IPS DF 6.9 (cell line): Measurements from ENCODE around the gene EFCAB10.

Experiments used
- DNase-seq: peaks from one replicate; pipeline ENCODE4 v3.0.0-alpha.2; 2013; ENCODE audit warnings: low read depth, low spot score
- H3K27ac ChIP-seq: one replicate; pipeline ENCODE4 v1.5.1; 2013; ENCODE audit warnings: low read length, control low read depth
- H3K27me3 ChIP-seq: 2 replicates; pipeline ENCODE4 v1.6.1; 2013; ENCODE audit warnings: mild to moderate bottlenecking, low read length; ENCODE audit not compliant: control insufficient read depth, insufficient read depth
- H3K36me3 ChIP-seq: 2 replicates; pipeline ENCODE4 v1.6.1; 2013; ENCODE audit warnings: low read length; ENCODE audit not compliant: control insufficient read depth, insufficient read depth
- H3K4me1 ChIP-seq: 2 replicates; pipeline ENCODE4 v1.6.1; 2013; ENCODE audit warnings: low read length; ENCODE audit not compliant: control insufficient read depth, insufficient read depth
- H3K4me3 ChIP-seq: 2 replicates; pipeline ENCODE4 v1.5.1; 2013; ENCODE audit warnings: mild to moderate bottlenecking, low read length
- H3K9me3 ChIP-seq: 2 replicates; pipeline ENCODE4 v1.6.1; 2013; ENCODE audit warnings: low read length, inconsistent platforms; ENCODE audit not compliant: control insufficient read depth, insufficient read depth
- WGBS: extraction: QIAGEN DNeasy Blood & Tissue Kit; methylation state at CpG from one replicate; pipeline ENCODE4 v1.1.7; 2013; ENCODE audit warnings: mixed read lengths, missing lambda C conversion rate; ENCODE audit not compliant: insufficient read length, insufficient coverage; 5-methylcytosine and 5-hydroxymethylcytosine counted together

The EFCAB10 gene

GRCh38 chr7:105578496-105578895 lies 2.8 kb downstream of the EFCAB10 start:
- no peak for DNase-seq
- no peak overlapping the region for H3K27ac ChIP-seq
- no peaks in the 10 kb centered on the region for H3K4me1 ChIP-seq
- H3K4me3 ChIP-seq = no peak overlapping the region
- no peaks in the 10 kb centered on the region for H3K27me3 ChIP-seq
- H3K9me3 ChIP-seq = no peaks in the 10 kb centered on the region
- no peaks in the 10 kb centered on the region for H3K36me3 ChIP-seq

GRCh38 chr7:105577251-105577650 lies 4.0 kb downstream of the EFCAB10 start:
- no peak for DNase-seq
- no peak overlapping the region for H3K27ac ChIP-seq
- H3K9me3 ChIP-seq = no peaks in the 10 kb centered on the region
- H3K27me3 ChIP-seq = no peaks in the 10 kb centered on the region
- no CpG with 5 or more reads among the region's 1 CpG for WGBS
- no peaks in the 10 kb centered on the region for H3K4me1 ChIP-seq
- no peaks in the 10 kb centered on the region for H3K36me3 ChIP-seq
- no peak overlapping the region for H3K4me3 ChIP-seq

- WGBS = no CpG with 5 or more reads among the region's 2 CpGs
- no peak overlapping the region for H3K27ac ChIP-seq
- no peak for DNase-seq
Observed at GRCh38 chr7:105571891-105572290, 9.4 kb downstream of the EFCAB10 start.

DNA sequence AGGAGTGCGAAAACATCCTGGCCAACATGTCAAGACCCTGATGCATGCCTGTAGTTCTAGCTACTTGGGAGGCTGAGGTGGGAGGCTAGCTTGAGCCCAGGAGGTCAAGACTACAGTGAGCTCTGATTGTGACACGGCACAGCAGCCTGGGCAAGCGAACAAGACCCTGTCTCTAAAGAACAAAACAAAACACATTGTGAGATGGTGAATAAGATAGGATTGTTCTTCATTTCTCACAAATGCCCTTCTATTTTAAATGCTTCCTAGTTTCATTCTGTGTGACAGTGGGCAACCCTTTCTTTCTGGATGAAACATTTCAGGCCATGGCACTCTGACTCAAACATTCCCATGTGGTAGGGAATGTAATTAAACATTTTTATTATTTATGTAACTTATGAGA lies 13.5 kb downstream of the EFCAB10 start:
- H3K36me3 ChIP-seq = peaks cover 2% of the 10 kb centered on the region; the same call in 1 of the 2 replicates
- WGBS = no CpG with 5 or more reads among the region's 3 CpGs

More at GRCh38 chr7:105571891-105572290, 9.4 kb downstream of the EFCAB10 start:
- Histone ChIP-seq H3K36me3 (no peaks in the 10 kb centered on the region; the same call in 1 of the 2 replicates), H3K4me3 (no peak overlapping the region), H3K9me3 (no peaks in the 10 kb centered on the region), H3K27me3 (no peaks in the 10 kb centered on the region), H3K4me1 (no peaks in the 10 kb centered on the region)

DNA sequence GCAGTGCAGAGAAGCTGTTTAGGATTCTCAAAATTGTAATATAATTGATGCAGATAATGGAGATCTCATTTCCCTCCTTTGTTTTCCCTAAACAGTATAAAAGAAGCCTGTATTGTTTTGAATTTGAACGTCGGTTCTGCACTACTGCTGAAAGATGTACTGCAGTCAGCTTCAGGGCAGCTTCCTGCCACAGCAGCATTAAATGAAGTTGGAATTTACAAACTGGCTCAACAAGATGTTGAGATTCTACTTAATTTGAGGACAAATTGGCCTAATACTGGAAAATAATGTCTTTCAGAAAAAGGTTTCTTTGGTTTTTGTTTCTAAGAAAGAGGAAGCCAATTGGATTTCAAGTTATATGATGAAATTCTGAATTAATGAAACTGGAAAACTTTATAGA lies 14.3 kb downstream of the EFCAB10 start:
- Histone ChIP-seq H3K9me3 (no peaks in the 10 kb centered on the region), H3K36me3 (peaks cover 2% of the 10 kb centered on the region; the same call in 1 of the 2 replicates), H3K4me1 (no peaks in the 10 kb centered on the region), H3K27me3 (no peaks in the 10 kb centered on the region), H3K4me3 (no peak overlapping the region), H3K27ac (no peak overlapping the region)
- no CpG with 5 or more reads among the region's 2 CpGs for WGBS
- no peak for DNase-seq

More for the DNA sequence above, 13.5 kb downstream of the EFCAB10 start:
- H3K4me1 ChIP-seq = no peaks in the 10 kb centered on the region
- H3K27ac ChIP-seq = no peak overlapping the region
- no peaks in the 10 kb centered on the region for H3K9me3 ChIP-seq
- no peaks in the 10 kb centered on the region for H3K27me3 ChIP-seq
- DNase-seq = no peak
- no peak overlapping the region for H3K4me3 ChIP-seq

DNA sequence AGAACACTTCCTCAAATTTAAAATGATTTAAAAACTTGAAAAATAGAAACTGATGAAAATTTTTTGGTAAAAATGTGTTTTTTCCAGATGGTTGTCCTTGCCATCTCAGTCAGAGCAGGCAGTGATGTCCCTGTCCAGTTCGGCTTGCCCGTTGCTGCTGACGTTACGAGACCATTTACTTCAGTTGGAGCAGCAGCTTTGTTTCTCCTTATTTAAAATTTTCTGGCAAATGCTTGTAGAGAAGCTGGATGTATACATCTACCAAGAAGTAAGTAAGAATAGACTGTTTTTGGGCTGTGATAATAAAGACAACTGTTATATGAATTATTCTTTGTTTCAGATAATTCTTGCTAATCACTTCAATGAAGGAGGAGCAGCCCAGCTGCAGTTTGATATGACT lies 16.1 kb downstream of the EFCAB10 start:
- DNase-seq = no peak
- peaks cover 2% of the 10 kb centered on the region; the same call in 1 of the 2 replicates for H3K36me3 ChIP-seq
- H3K27me3 ChIP-seq = no peaks in the 10 kb centered on the region
- H3K4me3 ChIP-seq = no peak overlapping the region
- no peaks in the 10 kb centered on the region for H3K4me1 ChIP-seq
- no peak overlapping the region for H3K27ac ChIP-seq
- no CpG with 5 or more reads among the region's 4 CpGs for WGBS
- H3K9me3 ChIP-seq = no peaks in the 10 kb centered on the region

DNA sequence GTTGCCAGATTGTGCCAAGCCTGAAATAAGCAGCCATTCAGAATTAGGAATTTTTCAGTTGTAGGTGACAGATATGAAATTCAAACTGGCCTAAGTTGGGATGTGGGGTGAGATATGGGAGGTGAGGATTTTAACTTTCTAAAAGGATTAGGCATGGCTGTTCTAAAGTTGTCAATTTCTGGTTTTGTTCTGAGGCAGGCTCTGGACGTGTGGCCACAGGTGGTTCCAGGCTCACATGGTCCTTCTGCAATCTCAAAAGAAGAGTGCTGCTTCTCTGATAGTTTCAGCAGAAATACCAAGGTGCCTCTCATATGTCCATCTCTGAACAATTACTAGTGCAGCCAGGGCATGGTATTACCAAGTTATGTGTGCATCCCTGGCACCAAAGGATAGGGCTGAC lies 21.4 kb downstream of the EFCAB10 start:
- no peak overlapping the region for H3K4me3 ChIP-seq
- H3K27ac ChIP-seq = no peak overlapping the region
- DNase-seq = no peak
- no peaks in the 10 kb centered on the region for H3K4me1 ChIP-seq
- WGBS = no CpG with 5 or more reads among the region's 1 CpG
- no peaks in the 10 kb centered on the region for H3K36me3 ChIP-seq
- H3K27me3 ChIP-seq = no peaks in the 10 kb centered on the region
- H3K9me3 ChIP-seq = no peaks in the 10 kb centered on the region

GRCh38 chr7:105538339-105538738 lies 43.0 kb downstream of the EFCAB10 start:
- Histone ChIP-seq H3K27ac (no peak overlapping the region), H3K36me3 (peaks cover 5% of the 10 kb centered on the region), H3K9me3 (no peaks in the 10 kb centered on the region), H3K27me3 (no peaks in the 10 kb centered on the region), H3K4me1 (no peaks in the 10 kb centered on the region), H3K4me3 (no peak overlapping the region)
- no CpG with 5 or more reads among the region's 2 CpGs for WGBS
- no peak for DNase-seq

- Histone ChIP-seq H3K27ac (no peak overlapping the region), H3K4me1 (no peaks in the 10 kb centered on the region; the same call in 1 of the 2 replicates), H3K36me3 (no peaks in the 10 kb centered on the region), H3K9me3 (no peaks in the 10 kb centered on the region), H3K4me3 (peak overlapping the region; percentile 97), H3K27me3 (no peaks in the 10 kb centered on the region)
- WGBS = no CpG with 5 or more reads among the region's 12 CpGs
- DNase-seq = no peak
Observed at GRCh38 chr7:105532709-105533460, 48.4 kb downstream of the EFCAB10 start.

DNA sequence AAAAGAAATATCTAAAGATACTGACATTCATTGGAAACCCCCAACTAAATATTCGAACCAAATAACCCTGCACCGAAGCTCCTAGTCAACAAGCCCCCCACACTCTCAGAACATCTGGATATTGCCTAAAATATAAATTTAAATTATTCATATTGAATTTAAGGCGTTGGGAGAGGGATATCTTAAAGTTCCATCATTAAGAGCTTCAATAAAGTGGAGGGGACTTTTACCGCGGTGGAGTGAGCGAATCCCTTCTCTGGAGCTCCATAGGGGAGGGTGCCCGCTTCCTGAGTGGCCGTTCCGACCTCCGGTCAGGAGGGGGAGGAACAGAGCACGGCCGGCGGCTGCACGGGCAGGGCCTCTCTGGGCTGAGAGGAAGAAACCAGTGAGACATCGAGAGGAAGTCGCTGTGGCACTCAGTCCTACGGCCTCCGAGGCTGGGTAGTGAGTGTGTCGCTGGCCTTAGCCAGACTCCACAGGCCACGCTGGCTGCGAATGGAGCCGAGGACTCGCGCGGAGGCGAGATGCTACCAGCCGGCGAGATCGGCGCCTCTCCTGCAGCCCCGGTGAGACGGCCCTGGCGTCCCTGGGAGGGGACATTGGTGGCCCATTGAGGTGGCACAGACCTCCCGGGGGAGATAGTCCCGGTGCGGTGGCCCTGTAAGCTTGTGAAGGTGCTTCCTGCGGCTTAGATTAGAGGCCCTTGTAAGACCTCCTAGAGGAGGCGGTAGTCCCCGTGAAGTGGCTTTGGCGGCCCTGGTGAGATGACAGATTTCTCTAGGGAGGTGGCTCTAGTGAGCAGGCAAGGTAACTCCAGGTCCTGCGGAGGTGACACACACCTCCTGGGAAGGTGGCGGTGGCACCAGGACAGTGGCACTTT lies 49.3 kb downstream of the EFCAB10 start, which contains the start of gene RINT1:
Gene RINT1, plus strand, starts transcription at position 410 of the 880 bp plus-strand sequence. Its CDS starts 115 bp downstream, at position 525.
- peak; percentile 81 for DNase-seq
- Histone ChIP-seq H3K9me3 (no peaks in the 10 kb centered on the region), H3K27ac (no peak within 1 kb of the TSS), H3K27me3 (no peaks in the 10 kb centered on the region), H3K4me3 (peak within 1 kb of the TSS; percentile 97), H3K4me1 (no peaks in the 10 kb centered on the region; the same call in 1 of the 2 replicates), H3K36me3 (no peaks in the 10 kb centered on the region)
- WGBS = 100% methylated on average over 2 of the region's 42 CpGs
